Daoy (cell line): ENCODE results near the gene IREB2. TPM values are rescaled to one million over a fixed set of nuclear protein-coding genes. Genes with fewer than 3 reads are reported as not detected.

ENCODE experiments used
- DNase-seq: peaks from one replicate; pipeline ENCODE4 v3.0.0-alpha.2; 2015; ENCODE audit warnings: low read depth
- total RNA-seq: library from RNA; depleted of rRNA; stranded (reverse); fragments of >200 nt; shearing (Covaris generic); gene quantifications from 2 replicates; pipeline ENCODE4 v1.2.3, GENCODE V29; 2014

The IREB2 gene
- total RNA-seq, 1 experiment from 2014 or later, result 10.1 TPM

GRCh38 chr15:78405336-78405924 lies 32.6 kb upstream of the IREB2 start:
- DNase-seq, result no peak

GRCh38 chr15:78406016-78406585 lies 31.9 kb upstream of the IREB2 start:
- no peak for DNase-seq

- no peak for DNase-seq
Measured at GRCh38 chr15:78407608-78408354, 30.2 kb upstream of the IREB2 start.

- DNase-seq, result no peak
Measured at GRCh38 chr15:78408355-78408640, 29.7 kb upstream of the IREB2 start.

- no peak for DNase-seq
Measured at GRCh38 chr15:78408961-78409360, 29.1 kb upstream of the IREB2 start.

GRCh38 chr15:78411061-78411460 lies 27.0 kb upstream of the IREB2 start:
- DNase-seq, result no peak

- DNase-seq, result no peak
Measured at GRCh38 chr15:78414621-78415250, 23.3 kb upstream of the IREB2 start.

- DNase-seq, result no peak
Measured at GRCh38 chr15:78415284-78415683, 22.7 kb upstream of the IREB2 start.

GRCh38 chr15:78417754-78418630 lies 20.0 kb upstream of the IREB2 start:
- peak; percentile 24 for DNase-seq

- DNase-seq, result no peak
Measured at GRCh38 chr15:78418686-78419085, 19.3 kb upstream of the IREB2 start.

- DNase-seq, result no peak
Measured at GRCh38 chr15:78419367-78419766, 18.6 kb upstream of the IREB2 start.

- DNase-seq, result no peak
Measured at GRCh38 chr15:78420220-78420619, 17.8 kb upstream of the IREB2 start.

- no peak for DNase-seq
Measured at GRCh38 chr15:78420766-78421165, 17.2 kb upstream of the IREB2 start.

GRCh38 chr15:78421238-78421965 lies 16.6 kb upstream of the IREB2 start:
- no peak for DNase-seq

GRCh38 chr15:78422571-78423340 lies 15.3 kb upstream of the IREB2 start:
- peak; percentile 51 for DNase-seq

GRCh38 chr15:78424673-78425072 lies 13.3 kb upstream of the IREB2 start:
- no peak for DNase-seq

- no peak for DNase-seq
Measured at GRCh38 chr15:78425643-78426042, 12.4 kb upstream of the IREB2 start.

GRCh38 chr15:78426300-78426699 lies 11.7 kb upstream of the IREB2 start:
- no peak for DNase-seq

GRCh38 chr15:78427953-78428352 lies 10.1 kb upstream of the IREB2 start:
- DNase-seq, result no peak

- DNase-seq, result no peak
Measured at GRCh38 chr15:78429477-78429876, 8.5 kb upstream of the IREB2 start.

GRCh38 chr15:78431955-78432354 lies 6.1 kb upstream of the IREB2 start:
- DNase-seq, result no peak
